Stimulated activated CD4-positive, alpha-beta T cell treated with anti-CD3 and anti-CD28 coated beads, Interleukin-12 subunit alpha, Interleukin-12 subunit beta, amount 100 ng/mL, for 24 hours (primary cell): ENCODE data around the gene SH3BP4.

Experiments
- DNase-seq, 2 experiments: peaks; one replicate each; pipeline ENCODE4 v3.0.0-alpha.2; 2020; ENCODE audit warnings: low read depth in 2 of 2

The SH3BP4 gene

GRCh38 chr2:234947556-234947955 is 4.3 kb upstream of the SH3BP4 start:
- DNase-seq: no peak

GRCh38 chr2:234949762-234950434 is 1.9 kb upstream of the SH3BP4 start:
- no peak for DNase-seq

- DNase-seq: no peak
Measured at GRCh38 chr2:234950435-234950729, 1.4 kb upstream of the SH3BP4 start.

- DNase-seq: no peak
Measured at GRCh38 chr2:234950730-234951663, 820 bp upstream of the SH3BP4 start.

GRCh38 chr2:234952270-234953115 is 676 bp downstream of the SH3BP4 start:
- DNase-seq: no peak

- DNase-seq: no peak
Measured at GRCh38 chr2:234953116-234954031, 1.6 kb downstream of the SH3BP4 start.

GRCh38 chr2:234954551-234954992 is 2.8 kb downstream of the SH3BP4 start:
- DNase-seq: no peak

- DNase-seq: no peak
Measured at GRCh38 chr2:234955091-234955591, 3.3 kb downstream of the SH3BP4 start.

GRCh38 chr2:234955971-234956509 is 4.2 kb downstream of the SH3BP4 start:
- no peak for DNase-seq

GRCh38 chr2:234957834-234958135 is 6.0 kb downstream of the SH3BP4 start:
- no peak for DNase-seq

GRCh38 chr2:234958311-234958710 is 6.5 kb downstream of the SH3BP4 start:
- DNase-seq: no peak

- DNase-seq: no peak
Measured at GRCh38 chr2:234958746-234959395, 7.1 kb downstream of the SH3BP4 start.

- no peak for DNase-seq
Measured at GRCh38 chr2:234960175-234961088, 8.6 kb downstream of the SH3BP4 start.

- DNase-seq: no peak
Measured at GRCh38 chr2:234961784-234962183, 10.0 kb downstream of the SH3BP4 start.

- DNase-seq: no peak
Measured at GRCh38 chr2:234963773-234964615, 12.2 kb downstream of the SH3BP4 start.

- DNase-seq: no peak
Measured at GRCh38 chr2:234964631-234965461, 13.0 kb downstream of the SH3BP4 start.

GRCh38 chr2:234966340-234966739 is 14.5 kb downstream of the SH3BP4 start:
- no peak for DNase-seq
